H9 (cell line): ENCODE results near the gene SRSF10. TPM values are rescaled to one million over a fixed set of nuclear protein-coding genes. Genes with fewer than 3 reads are reported as not detected.
"Not testable (repeated sequence)": the region's sequence is repeated elsewhere in the genome, so short reads cannot be mapped to it uniquely, and the experiment has no call there.

Experiments
- DNase-seq: peaks from one replicate; pipeline ENCODE4 v3.0.0-alpha.2; 2017
- H2AFZ ChIP-seq: one replicate; pipeline ENCODE4 v1.6.1; 2013; ENCODE audit warnings: mild to moderate bottlenecking, low read length, control low read depth, moderate library complexity
- H2AK5ac ChIP-seq: 2 replicates; pipeline ENCODE4 v1.6.1; 2013; ENCODE audit warnings: low read length, control low read depth, mixed read lengths; ENCODE audit not compliant: insufficient read length
- H2BK120ac ChIP-seq: one replicate; pipeline ENCODE4 v1.6.1; 2013; ENCODE audit warnings: low read depth, mild to moderate bottlenecking, low read length, control low read depth, inconsistent platforms; ENCODE audit not compliant: poor library complexity, severe bottlenecking
- H2BK12ac ChIP-seq: 2 replicates; pipeline ENCODE4 v1.6.1; 2013; ENCODE audit warnings: low read length, control low read depth, mixed read lengths, low read depth; ENCODE audit not compliant: insufficient read length
- H2BK15ac ChIP-seq: 2 replicates; pipeline ENCODE4 v1.6.1; 2013; ENCODE audit warnings: low read depth, low read length, control low read depth
- H2BK20ac ChIP-seq: one replicate; pipeline ENCODE4 v1.6.1; 2013; ENCODE audit warnings: low read depth, mild to moderate bottlenecking, low read length, control low read depth, inconsistent platforms; ENCODE audit not compliant: poor library complexity, severe bottlenecking
- H2BK5ac ChIP-seq: 2 replicates; pipeline ENCODE4 v1.6.1; 2013; ENCODE audit warnings: low read length, control low read depth, mixed read lengths; ENCODE audit not compliant: insufficient read length
- H3K14ac ChIP-seq: 2 replicates; pipeline ENCODE4 v1.6.1; 2013; ENCODE audit warnings: low read length, control low read depth; ENCODE audit not compliant: insufficient read depth
- H3K18ac ChIP-seq: 2 replicates; pipeline ENCODE4 v1.6.1; 2013; ENCODE audit warnings: low read depth, mild to moderate bottlenecking, mixed read lengths, low read length, control low read depth; ENCODE audit not compliant: insufficient read length
- H3K23ac ChIP-seq: 2 replicates; pipeline ENCODE4 v1.6.1; 2013; ENCODE audit warnings: low read length, control low read depth, mixed read lengths, low read depth; ENCODE audit not compliant: insufficient read length
- H3K23me2 ChIP-seq: 2 replicates; pipeline ENCODE4 v1.6.1; 2013; ENCODE audit warnings: low read depth, mild to moderate bottlenecking, mixed read lengths, low read length, control low read depth; ENCODE audit not compliant: insufficient read length, poor library complexity, severe bottlenecking
- H3K27ac ChIP-seq: 2 replicates; pipeline ENCODE4 v1.5.1; 2013; ENCODE audit warnings: low read length, control low read depth, mixed read lengths, low read depth; ENCODE audit not compliant: insufficient read length
- H3K27me3 ChIP-seq: 2 replicates; pipeline ENCODE4 v1.6.1; 2013; ENCODE audit warnings: low read length, control low read depth, inconsistent platforms; ENCODE audit not compliant: insufficient read depth
- H3K4ac ChIP-seq: 2 replicates; pipeline ENCODE4 v1.6.1; 2013; ENCODE audit warnings: low read depth, mild to moderate bottlenecking, control low read depth, inconsistent platforms, low read length, moderate library complexity
- H3K4me1 ChIP-seq: 2 replicates; pipeline ENCODE4 v1.6.1; 2013; ENCODE audit warnings: low read length, control low read depth, inconsistent platforms; ENCODE audit not compliant: insufficient read depth
- H3K4me2 ChIP-seq: 2 replicates; pipeline ENCODE4 v1.6.1; 2013; ENCODE audit warnings: low read length, control low read depth, mixed read lengths; ENCODE audit not compliant: insufficient read length, insufficient read depth
- H3K56ac ChIP-seq: 2 replicates; pipeline ENCODE4 v1.6.1; 2013; ENCODE audit warnings: low read depth, mild to moderate bottlenecking, mixed read lengths, low read length, control low read depth; ENCODE audit not compliant: insufficient read length
- H3K79me1 ChIP-seq: 2 replicates; pipeline ENCODE4 v1.6.1; 2013; ENCODE audit warnings: low read depth, mild to moderate bottlenecking, moderate library complexity, low read length, control low read depth, inconsistent platforms; ENCODE audit not compliant: insufficient read depth, poor library complexity, severe bottlenecking
- H3K79me2 ChIP-seq: 2 replicates; pipeline ENCODE4 v1.6.1; 2013; ENCODE audit warnings: low read length, control low read depth, inconsistent platforms; ENCODE audit not compliant: insufficient read depth
- H3K9ac ChIP-seq: 2 replicates; pipeline ENCODE4 v1.6.1; 2013; ENCODE audit warnings: low read length, control low read depth, mixed read lengths; ENCODE audit not compliant: insufficient read length; ENCODE audit errors: extremely low read depth
- H3K9me3 ChIP-seq: one replicate; pipeline ENCODE4 v1.6.1; 2013; ENCODE audit warnings: low read depth, low read length, inconsistent platforms; ENCODE audit not compliant: control insufficient read depth
- H3T11ph ChIP-seq: one replicate; pipeline ENCODE4 v1.6.1; 2013; ENCODE audit warnings: mild to moderate bottlenecking, low read length, control low read depth, inconsistent platforms
- H4K20me1 ChIP-seq: one replicate; pipeline ENCODE4 v1.6.1; 2013; ENCODE audit not compliant: control insufficient read depth, insufficient read length, insufficient read depth
- H4K5ac ChIP-seq: 2 replicates; pipeline ENCODE4 v1.6.1; 2013; ENCODE audit warnings: low read depth, mild to moderate bottlenecking, mixed read lengths, low read length, control low read depth; ENCODE audit not compliant: insufficient read length
- H4K8ac ChIP-seq: replicated peaks from 2 replicates; pipeline ENCODE4 v1.6.1; 2013; ENCODE audit warnings: low read length, control low read depth, mixed read lengths, low read depth; ENCODE audit not compliant: insufficient read length
- H4K91ac ChIP-seq: 2 replicates; pipeline ENCODE4 v1.6.1; 2013; ENCODE audit warnings: low read depth, mild to moderate bottlenecking, moderate library complexity, mixed read lengths, low read length, control low read depth; ENCODE audit not compliant: insufficient read length
- H3K27ac Mint-ChIP-seq, 3 experiments: 2 replicates in 2 of 3; 3 replicates in 1 of 3; pipeline ENCODE4 v1.8.0; 2020 to 2021; ENCODE audit warnings: mixed read lengths in 3 of 3, mild to moderate bottlenecking in 1 of 3, moderate library complexity in 1 of 3
- H3K27me3 Mint-ChIP-seq: 2 replicates; pipeline ENCODE4 v1.8.0; 2021; ENCODE audit warnings: low read depth, mild to moderate bottlenecking, moderate library complexity, mixed read lengths
- H3K36me3 Mint-ChIP-seq, 3 experiments: 2 replicates in 2 of 3; 3 replicates in 1 of 3; pipeline ENCODE4 v1.8.0; 2020 to 2021; ENCODE audit warnings: low read depth in 3 of 3, mixed read lengths in 3 of 3; ENCODE audit not compliant: insufficient read depth in 1 of 3
- H3K4me1 Mint-ChIP-seq, 2 experiments: 2 replicates each; pipeline ENCODE4 v1.8.0; 2020; ENCODE audit warnings: mixed read lengths in 2 of 2
- H3K4me3 Mint-ChIP-seq, 2 experiments: 2 replicates in 1 of 2; 3 replicates in 1 of 2; pipeline ENCODE4 v1.8.0; 2020 to 2021; ENCODE audit warnings: mild to moderate bottlenecking in 2 of 2, mixed read lengths in 2 of 2, moderate library complexity in 1 of 2
- H3K9me3 Mint-ChIP-seq, 2 experiments: 2 replicates in 1 of 2; 3 replicates in 1 of 2; pipeline ENCODE4 v1.8.0; 2020; ENCODE audit warnings: mild to moderate bottlenecking in 2 of 2, mixed read lengths in 2 of 2, moderate library complexity in 1 of 2
- CTCF ChIP-seq: fragments of 200-600 bp; sonication (generic); conservative IDR thresholded peaks from 3 replicates; pipeline ENCODE4 v1.8.0; 2021; ENCODE audit warnings: antibody characterized with exemption, mild to moderate bottlenecking
- WGBS: extraction: QIAGEN DNeasy Blood & Tissue Kit; methylation state at CpG from one replicate; pipeline ENCODE4 v1.1.7; 2013; ENCODE audit warnings: missing lambda C conversion rate, low lambda C conversion rate, mixed read lengths; ENCODE audit not compliant: insufficient read length; ENCODE audit errors: extremely low coverage; 5-methylcytosine and 5-hydroxymethylcytosine counted together
- total RNA-seq: library from RNA; stranded (reverse); gene quantifications from 2 replicates; pipeline ENCODE4 v1.2.1, GENCODE V29; 2021

The SRSF10 gene
- total RNA-seq, 1 experiment from 2014 or later, result 238 TPM

- H3K36me3 Mint-ChIP-seq, result peaks cover 0 to 11% (median 0%) of the 10 kb centered on the region in 3 experiments; a peak in 1 of 7 replicates
- no peak overlapping the region for H3K4me3 Mint-ChIP-seq
- Histone ChIP-seq H3K79me1 (no peaks in the 10 kb centered on the region), H4K20me1 (no peaks in the 10 kb centered on the region), H4K8ac (no peak overlapping the region), H3K4ac (no peak overlapping the region), H3K23ac (no peak overlapping the region), H3K79me2 (no peaks in the 10 kb centered on the region), H3K27me3 (no peaks in the 10 kb centered on the region), H2BK5ac (no peak overlapping the region), H2BK120ac (no peak overlapping the region), H4K5ac (no peak overlapping the region), H4K91ac (no peak overlapping the region), H3K4me2 (no peak overlapping the region), H2BK12ac (no peak overlapping the region), H2BK15ac (no peak overlapping the region), H3K14ac (no peak overlapping the region), H3K56ac (no peak overlapping the region), H3K23me2 (no peaks in the 10 kb centered on the region), H3K9ac (no peak overlapping the region), H2AFZ (no peak overlapping the region), H2BK20ac (no peak overlapping the region), H3K18ac (no peak overlapping the region), H3K4me1 (no peaks in the 10 kb centered on the region), H3T11ph (no peak overlapping the region), H3K27ac (no peak overlapping the region), H3K9me3 (no peaks in the 10 kb centered on the region), H2AK5ac (no peak overlapping the region)
- DNase-seq, result no peak
- no peak overlapping the region for H3K27ac Mint-ChIP-seq
- no peaks in the 10 kb centered on the region for H3K4me1 Mint-ChIP-seq
- H3K27me3 Mint-ChIP-seq, result no peaks in the 10 kb centered on the region; the same call in 1 of the 2 replicates
- peaks cover 9 to 10% of the 10 kb centered on the region in 2 experiments; a peak in 4 of 5 replicates for H3K9me3 Mint-ChIP-seq
- no peak for TF ChIP-seq CTCF
- no CpG with 5 or more reads among the region's 3 CpGs for WGBS
Observed at GRCh38 chr1:23989263-23989662, 9.1 kb upstream of the SRSF10 start.

GRCh38 chr1:23987038-23987437 lies 6.9 kb upstream of the SRSF10 start:
- H4K8ac ChIP-seq, H3K23ac ChIP-seq, H3K4me1 ChIP-seq, H3K4me1 Mint-ChIP-seq, DNase-seq, H3K27ac ChIP-seq, H3K79me1 ChIP-seq, H2AK5ac ChIP-seq, H3K27me3 Mint-ChIP-seq, H3K56ac ChIP-seq, H3K27ac Mint-ChIP-seq, H3K4me2 ChIP-seq, H3K23me2 ChIP-seq, H3K9me3 Mint-ChIP-seq, H2BK15ac ChIP-seq, H2BK12ac ChIP-seq, H3K9me3 ChIP-seq, H3K9ac ChIP-seq, H3K4me3 Mint-ChIP-seq, H2BK120ac ChIP-seq, H3K79me2 ChIP-seq, H3K18ac ChIP-seq, H2AFZ ChIP-seq, H3T11ph ChIP-seq, H3K27me3 ChIP-seq, H4K20me1 ChIP-seq, H2BK5ac ChIP-seq, H4K91ac ChIP-seq, H3K14ac ChIP-seq, H3K4ac ChIP-seq, H4K5ac ChIP-seq, H2BK20ac ChIP-seq: not testable (repeated sequence)
- peaks cover 0 to 11% (median 0%) of the 10 kb centered on the region in 3 experiments; a peak in 1 of 7 replicates for H3K36me3 Mint-ChIP-seq
- WGBS, result no CpG with 5 or more reads among the region's 23 CpGs
